AG04450 (cell line): ENCODE measurements around the gene PRRG4. TPM values are rescaled to one million over a fixed set of nuclear protein-coding genes. Genes with fewer than 3 reads are reported as not detected.

ENCODE experiments used
- CTCF ChIA-PET: fragments of 300-600, 350-600 bp; formaldehyde crosslinking; extraction: SDS; loops from one replicate; lab custom pipeline; 2022; ENCODE audit warnings: antibody characterized with exemption, inconsistent platforms; lab: Charles Lee
- POLR2A ChIA-PET: fragments of 350-600 bp; formaldehyde crosslinking; extraction: SDS; loops from one replicate; lab custom pipeline; 2021; ENCODE audit warnings: antibody characterized with exemption, inconsistent platforms; lab: Yijun Ruan, JAX
- DNase-seq: peaks from one replicate; pipeline ENCODE4 v3.0.0-alpha.2; 2011; ENCODE audit warnings: low read depth, low spot score
- H3K27ac ChIP-seq: one replicate; pipeline ENCODE4 v1.5.1; 2012; ENCODE audit warnings: low read depth, low read length, control low read depth
- H3K27me3 ChIP-seq: one replicate; pipeline ENCODE4 v1.6.0; 2012; ENCODE audit warnings: low read length; ENCODE audit not compliant: control insufficient read depth, insufficient read depth
- H3K4me3 ChIP-seq: 2 replicates; pipeline ENCODE4 v1.5.1; 2011; ENCODE audit warnings: mild to moderate bottlenecking, low read depth, low read length, control low read depth
- H3K9me3 ChIP-seq: 2 replicates; pipeline ENCODE4 v1.5.1; 2012; ENCODE audit warnings: low read length; ENCODE audit not compliant: control insufficient read depth, insufficient read depth
- CTCF ChIP-seq: IDR thresholded peaks from 2 replicates; pipeline ENCODE4 v1.5.1; 2011; ENCODE audit warnings: low read depth, low read length, control low read depth, inconsistent platforms
- polyA plus RNA-seq: library from polyadenylated mRNA; depleted of rRNA; stranded (reverse); fragments of >200 nt; gene quantifications from 2 replicates; pipeline ENCODE4 v1.2.3, GENCODE V29; 2011

Gene PRRG4
- polyA plus RNA-seq, 1 experiment = not detected

- peak overlapping the region; percentile 79 for H3K27ac ChIP-seq
- H3K27me3 ChIP-seq = no peaks in the 10 kb centered on the region
- DNase-seq = no peak
- peak overlapping the region; percentile 78 for H3K4me3 ChIP-seq
- CTCF ChIA-PET = interaction anchor here (0.6 to 1.9 kb wide), 8 partner anchors 11 to 172 kb away, joined by 3 to 9 read pairs (median 5); no protein-coding TSS in a partner anchor
- H3K9me3 ChIP-seq = no peaks in the 10 kb centered on the region; the same call in 1 of the 2 replicates
- TF ChIP-seq CTCF = peak; percentile 52
- POLR2A ChIA-PET = interaction anchor here (0.9 kb wide), 1 partner anchor 63 kb away, joined by 3 read pairs; no protein-coding TSS in a partner anchor
These were observed 63.8 kb downstream of the PRRG4 start for GRCh38 chr11:32893343-32894148.

DNA sequence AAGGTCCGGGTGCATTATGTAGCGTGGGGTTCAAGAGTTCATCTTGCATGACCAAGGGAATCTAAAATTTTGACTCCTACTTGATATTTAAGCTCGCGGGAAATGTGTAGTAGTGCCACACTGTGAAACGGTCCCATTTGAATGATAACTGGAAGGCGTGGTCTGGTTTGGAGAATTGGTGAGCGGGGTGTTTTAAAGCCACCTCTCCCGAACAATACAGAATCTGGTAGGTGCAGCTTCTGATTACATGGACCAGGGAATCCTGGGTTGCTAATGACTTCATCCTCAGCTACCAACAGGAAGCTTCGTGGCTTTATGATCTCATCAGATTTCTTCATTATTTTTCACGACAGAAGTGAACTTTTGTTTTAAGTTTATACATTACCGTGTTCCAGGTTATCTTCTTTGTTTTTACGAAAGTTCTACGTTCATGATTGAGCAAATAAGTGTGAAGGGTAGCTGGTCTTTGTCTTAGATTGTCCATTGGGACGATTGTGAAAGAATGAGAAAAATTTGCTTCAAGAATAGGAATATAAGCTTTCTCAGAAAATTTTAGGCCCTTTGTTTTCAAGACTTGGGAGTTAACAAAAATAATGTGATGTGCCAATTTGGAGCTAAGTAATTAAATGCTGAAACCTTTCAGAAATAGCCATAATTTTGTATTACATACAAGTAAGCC is 64.6 kb downstream of the PRRG4 start:
- ChIA-PET POLR2A (interaction anchor here (0.9 to 1.0 kb wide), 2 partner anchors 11 to 122 kb away, joined by 3 to 5 read pairs; partner anchors contain the start of gene DEPDC7), CTCF (interaction anchor here (0.8 to 1.8 kb wide), 7 partner anchors 11 to 172 kb away, joined by 3 to 7 read pairs (median 5); no protein-coding TSS in a partner anchor)
- no peaks in the 10 kb centered on the region for H3K27me3 ChIP-seq
- DNase-seq = peak; percentile 66
- H3K9me3 ChIP-seq = no peaks in the 10 kb centered on the region; the same call in 1 of the 2 replicates
- H3K27ac ChIP-seq = peak overlapping the region; percentile 79
- H3K4me3 ChIP-seq = peak overlapping the region; percentile 78
- no peak for TF ChIP-seq CTCF

GRCh38 chr11:32894921-32895320 is 65.2 kb downstream of the PRRG4 start:
- Histone ChIP-seq H3K4me3 (peak overlapping the region; percentile 78; the same call in 1 of the 2 replicates), H3K27ac (no peak overlapping the region), H3K9me3 (no peaks in the 10 kb centered on the region; the same call in 1 of the 2 replicates), H3K27me3 (no peaks in the 10 kb centered on the region)
- TF ChIP-seq CTCF = no peak
- no peak for DNase-seq
- CTCF ChIA-PET = interaction anchor here (0.8 to 1.8 kb wide), 6 partner anchors 10 to 171 kb away, joined by 3 to 7 read pairs (median 4); no protein-coding TSS in a partner anchor
- POLR2A ChIA-PET = interaction anchor here (0.9 to 1.0 kb wide), 2 partner anchors 10 to 121 kb away, joined by 3 to 5 read pairs; partner anchors contain the start of gene DEPDC7

DNA sequence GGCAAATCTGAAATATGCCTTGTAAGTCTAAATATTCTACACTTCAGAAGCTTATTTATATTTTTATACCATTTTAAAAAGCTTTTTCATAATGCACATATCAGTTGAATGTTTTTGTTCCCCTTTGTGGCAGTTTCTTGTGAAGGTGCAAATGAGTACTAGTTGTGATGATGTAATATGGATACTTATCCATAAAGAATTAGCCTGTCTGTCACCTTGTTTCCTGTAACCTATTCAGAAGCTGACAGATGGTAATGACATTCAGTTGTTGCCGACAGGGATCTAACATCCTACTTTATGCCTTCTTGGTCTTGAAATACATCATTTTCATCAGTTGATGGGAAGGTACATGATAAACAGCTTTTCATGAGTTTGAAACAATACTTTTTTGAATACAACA is 65.7 kb downstream of the PRRG4 start:
- POLR2A ChIA-PET = no interaction called here
- Histone ChIP-seq H3K9me3 (no peaks in the 10 kb centered on the region; the same call in 1 of the 2 replicates), H3K27me3 (no peaks in the 10 kb centered on the region), H3K4me3 (no peak overlapping the region), H3K27ac (no peak overlapping the region)
- DNase-seq = no peak
- no peak for TF ChIP-seq CTCF
- CTCF ChIA-PET = interaction anchor here (1.6 kb wide), 1 partner anchor 64 kb away, joined by 5 read pairs; no protein-coding TSS in a partner anchor
